A673 (cell line): Measurements from ENCODE around the gene MIER2.
"Not testable (repeated sequence)": the region's sequence is repeated elsewhere in the genome, so short reads cannot be mapped to it uniquely, and the experiment has no call there.

Experiments used
- CTCF ChIP-seq: fragments of 300-800, 200-600 bp; sonication (generic); conservative IDR thresholded peaks from 2 replicates; pipeline ENCODE4 v1.5.1; 2017; ENCODE audit warnings: low read depth, mild to moderate bottlenecking, antibody characterized with exemption, low read length, moderate library complexity, mixed read lengths
- EZH2 ChIP-seq: fragments of 200-600 bp; sonication (generic); IDR thresholded peaks from 2 replicates; pipeline ENCODE4 v1.6.1; 2017; ENCODE audit warnings: borderline replicate concordance, low read depth, mild to moderate bottlenecking, mixed read lengths, antibody characterized with exemption, low read length; ENCODE audit not compliant: poor library complexity, severe bottlenecking

GRCh38 chr19:386189-386588, 41.6 kb upstream of the MIER2 start:
- TF ChIP-seq CTCF, result peak; percentile 19; the same call in 1 of the 2 replicates
- TF ChIP-seq EZH2, result not testable (repeated sequence)
